T-helper 17 cell (primary cell): ENCODE data around the gene SLC24A1. TPM values are rescaled to one million over a fixed set of nuclear protein-coding genes. Genes with fewer than 3 reads are reported as not detected.

Experiments used
- ATAC-seq: fragments of 150-1000 bp; cut with Tn5 transposase; 2 replicates; pipeline ENCODE4 v1.10.0; 2021; ENCODE audit warnings: mild to moderate bottlenecking, moderate library complexity
- DNase-seq, 3 donors: peaks; one replicate each; pipeline versions ENCODE4 v3.0.0 to v3.0.0-alpha.2; 2020 to 2021
- H3K9me3 ChIP-seq: one replicate; pipeline ENCODE4 v1.7.0; 2013; ENCODE audit warnings: low read length, mild to moderate bottlenecking; ENCODE audit not compliant: control insufficient read depth, poor library complexity, severe bottlenecking
- H3K27ac Mint-ChIP-seq: one replicate; pipeline ENCODE4 v1.8.0; 2022; ENCODE audit warnings: mild to moderate bottlenecking, moderate library complexity, mixed read lengths
- H3K27me3 Mint-ChIP-seq: one replicate; pipeline ENCODE4 v1.8.0; 2022; ENCODE audit warnings: mixed read lengths
- H3K36me3 Mint-ChIP-seq: one replicate; pipeline ENCODE4 v1.8.0; 2022; ENCODE audit warnings: low read depth, mixed read lengths
- H3K4me1 Mint-ChIP-seq: one replicate; pipeline ENCODE4 v1.8.0; 2022; ENCODE audit warnings: mild to moderate bottlenecking, mixed read lengths
- H3K4me3 Mint-ChIP-seq: one replicate; pipeline ENCODE4 v1.8.0; 2022; ENCODE audit warnings: mild to moderate bottlenecking, moderate library complexity, mixed read lengths
- total RNA-seq, 4 donors: library from RNA in 2 of 4; stranded (reverse) in 2 of 4; gene quantifications; one replicate each; pipeline ENCODE4 v1.2.3 and lab custom pipeline; 2022 to 2026

SLC24A1 gene
- total RNA-seq (1 to 10 TPM; 4.0 to 5.9 TPM), total RNA-seq (lab: John Stamatoyannopoulos, UW) (4.2 to 9.0 reads per million in 2 donors)

- H3K9me3 ChIP-seq: no peaks in the 10 kb centered on the region
- Mint-ChIP-seq H3K4me3 (no peak within 1 kb of the TSS), H3K4me1 (no peaks in the 10 kb centered on the region), H3K27me3 (no peaks in the 10 kb centered on the region), H3K36me3 (peaks cover 7% of the 10 kb centered on the region), H3K27ac (peak within 1 kb of the TSS; percentile 21)
- DNase-seq (no peak), ATAC-seq (no peak)
These were observed at the start of gene SLC24A1 for GRCh38 chr15:65621638-65622037. SLC24A1 (plus strand) TSS chr15:65621938; CDS start chr15:65624081, 2,143 bp downstream.

DNA sequence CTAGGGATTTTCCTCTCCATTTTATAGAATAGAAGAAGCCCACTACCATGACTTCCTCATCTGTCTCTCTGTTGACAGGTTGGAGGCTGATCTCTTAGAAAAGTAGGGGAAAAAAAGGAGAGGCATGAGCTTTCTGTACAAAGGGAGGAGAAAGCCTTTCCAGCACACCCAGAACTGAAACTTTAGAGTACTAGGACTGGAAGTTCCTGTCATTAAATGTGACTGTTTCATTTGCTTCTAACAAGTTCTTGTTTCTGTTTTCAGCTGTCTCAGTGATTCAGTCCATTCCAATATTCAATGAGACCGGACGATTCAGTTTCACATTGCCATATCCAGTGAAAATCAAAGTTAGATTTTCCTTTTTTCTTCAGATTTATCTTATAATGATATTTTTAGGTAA is 49.8 kb upstream of the SLC24A1 start:
- no peak for DNase-seq
- no peak for ATAC-seq
- no peak overlapping the region for H3K4me3 Mint-ChIP-seq
- H3K4me1 Mint-ChIP-seq: peaks cover 2% of the 10 kb centered on the region
- no peaks in the 10 kb centered on the region for H3K9me3 ChIP-seq
- peaks cover 3% of the 10 kb centered on the region for H3K36me3 Mint-ChIP-seq
- peak overlapping the region; percentile 8 for H3K27ac Mint-ChIP-seq
- H3K27me3 Mint-ChIP-seq: no peaks in the 10 kb centered on the region

- Mint-ChIP-seq H3K27me3 (no peaks in the 10 kb centered on the region), H3K27ac (no peak overlapping the region), H3K4me1 (peaks cover 2% of the 10 kb centered on the region), H3K36me3 (no peaks in the 10 kb centered on the region), H3K4me3 (no peak overlapping the region)
- no peaks in the 10 kb centered on the region for H3K9me3 ChIP-seq
- no peak for DNase-seq
- no peak for ATAC-seq
These were observed 45.1 kb upstream of the SLC24A1 start for GRCh38 chr15:65576664-65577063.

- Mint-ChIP-seq H3K36me3 (peaks cover 3% of the 10 kb centered on the region), H3K4me3 (no peak overlapping the region), H3K27me3 (no peaks in the 10 kb centered on the region), H3K4me1 (peaks cover 5% of the 10 kb centered on the region), H3K27ac (no peak overlapping the region)
- no peak for DNase-seq
- H3K9me3 ChIP-seq: no peaks in the 10 kb centered on the region
- ATAC-seq: no peak
These were observed 44.4 kb upstream of the SLC24A1 start for GRCh38 chr15:65577129-65577996.

GRCh38 chr15:65578904-65579728 is 42.6 kb upstream of the SLC24A1 start:
- peaks cover 18% of the 10 kb centered on the region for H3K4me1 Mint-ChIP-seq
- ATAC-seq: no peak
- no peak overlapping the region for H3K4me3 Mint-ChIP-seq
- H3K9me3 ChIP-seq: no peaks in the 10 kb centered on the region
- no peaks in the 10 kb centered on the region for H3K27me3 Mint-ChIP-seq
- peaks cover 3% of the 10 kb centered on the region for H3K36me3 Mint-ChIP-seq
- H3K27ac Mint-ChIP-seq: peak overlapping the region; percentile 69
- DNase-seq: no peak

DNA sequence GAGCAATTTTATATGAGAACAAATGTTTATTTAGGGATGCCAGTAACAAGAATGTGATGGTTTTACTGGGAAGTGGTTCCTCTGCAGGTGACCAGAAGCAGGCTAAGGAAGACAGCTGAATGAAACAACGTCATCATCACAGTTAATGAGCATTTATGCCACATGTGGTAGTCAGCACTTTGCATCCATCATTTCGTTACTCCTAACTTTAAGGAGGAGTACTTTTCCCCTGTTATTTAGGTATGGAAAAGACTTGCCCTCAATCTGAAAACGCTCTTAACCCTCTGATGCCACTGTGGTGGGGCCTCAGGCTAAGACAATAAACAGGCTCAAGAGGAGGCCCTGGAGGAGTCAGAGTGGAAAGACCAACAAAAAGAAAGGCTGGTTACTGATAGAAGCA is 42.0 kb upstream of the SLC24A1 start:
- H3K36me3 Mint-ChIP-seq: peaks cover 3% of the 10 kb centered on the region
- H3K4me3 Mint-ChIP-seq: no peak overlapping the region
- peak overlapping the region; percentile 69 for H3K27ac Mint-ChIP-seq

GRCh38 chr15:65580287-65580686 is 41.5 kb upstream of the SLC24A1 start:
- ATAC-seq (no peak), DNase-seq (no peak)
- Mint-ChIP-seq H3K27me3 (no peaks in the 10 kb centered on the region), H3K27ac (peak overlapping the region; percentile 69), H3K4me3 (no peak overlapping the region), H3K4me1 (peaks cover 17% of the 10 kb centered on the region), H3K36me3 (peaks cover 3% of the 10 kb centered on the region)
- no peaks in the 10 kb centered on the region for H3K9me3 ChIP-seq

More for the DNA sequence above, 42.0 kb upstream of the SLC24A1 start:
- no peaks in the 10 kb centered on the region for H3K27me3 Mint-ChIP-seq
- peaks cover 17% of the 10 kb centered on the region for H3K4me1 Mint-ChIP-seq
- DNase-seq (no peak), ATAC-seq (no peak)
- no peaks in the 10 kb centered on the region for H3K9me3 ChIP-seq

DNA sequence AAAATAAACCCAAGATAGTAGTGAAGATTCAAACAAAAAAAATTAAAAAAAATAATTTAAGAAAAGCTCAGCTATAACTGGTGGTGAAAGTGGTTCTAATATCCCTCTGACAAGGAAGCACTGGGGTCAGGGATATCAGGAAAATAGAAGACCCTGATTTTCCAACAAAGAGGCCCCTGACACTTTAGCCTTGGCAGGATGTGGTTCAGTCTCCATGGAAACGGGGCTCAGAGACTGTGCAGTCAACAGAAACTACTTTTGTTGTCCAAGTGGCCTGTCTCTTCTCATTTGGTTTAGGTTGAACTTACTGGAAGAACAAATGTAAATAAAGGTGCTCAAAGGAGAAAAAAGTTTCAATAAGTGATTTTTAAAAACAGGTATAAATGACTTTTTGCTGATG is 38.0 kb upstream of the SLC24A1 start:
- peak overlapping the region; percentile 88 for H3K27ac Mint-ChIP-seq
- H3K4me3 Mint-ChIP-seq: no peak overlapping the region
- H3K4me1 Mint-ChIP-seq: peaks cover 25% of the 10 kb centered on the region
- H3K36me3 Mint-ChIP-seq: peaks cover 12% of the 10 kb centered on the region
- ATAC-seq (peak; percentile 85), DNase-seq (peak in 1 of 3 donors; percentile 21)
- no peaks in the 10 kb centered on the region for H3K9me3 ChIP-seq
- H3K27me3 Mint-ChIP-seq: no peaks in the 10 kb centered on the region

DNA sequence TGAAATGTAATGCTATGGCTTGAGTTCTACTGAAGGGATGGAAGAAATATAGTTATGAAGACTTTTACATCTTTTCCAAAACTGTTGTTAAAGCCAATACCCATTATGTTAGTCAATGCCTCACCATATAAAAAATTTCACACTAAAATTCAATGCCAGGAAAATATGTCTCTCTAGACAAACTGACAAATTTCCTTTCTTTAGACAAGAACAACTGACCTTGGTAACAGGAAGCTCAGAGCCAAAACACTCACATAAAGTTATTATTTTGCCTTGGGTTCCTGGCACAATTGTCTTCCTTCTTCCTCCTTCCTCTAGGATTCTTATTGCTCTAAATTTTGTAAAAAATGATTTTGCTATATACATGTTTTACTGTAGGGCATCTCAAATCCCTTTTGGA is 37.5 kb upstream of the SLC24A1 start:
- Mint-ChIP-seq H3K4me1 (peaks cover 25% of the 10 kb centered on the region), H3K27me3 (no peaks in the 10 kb centered on the region), H3K36me3 (peaks cover 12% of the 10 kb centered on the region), H3K4me3 (no peak overlapping the region), H3K27ac (peak overlapping the region; percentile 88)
- ATAC-seq (no peak), DNase-seq (no peak)
- no peaks in the 10 kb centered on the region for H3K9me3 ChIP-seq

GRCh38 chr15:65587094-65587493 is 34.6 kb upstream of the SLC24A1 start:
- no peaks in the 10 kb centered on the region for H3K9me3 ChIP-seq
- Mint-ChIP-seq H3K36me3 (peaks cover 27% of the 10 kb centered on the region), H3K27me3 (no peaks in the 10 kb centered on the region), H3K4me1 (peaks cover 40% of the 10 kb centered on the region), H3K27ac (no peak overlapping the region), H3K4me3 (no peak overlapping the region)
- no peak for ATAC-seq
- no peak for DNase-seq

- Mint-ChIP-seq H3K4me3 (no peak overlapping the region), H3K36me3 (peaks cover 7% of the 10 kb centered on the region), H3K4me1 (peaks cover under 1% of the 10 kb centered on the region), H3K27ac (no peak overlapping the region), H3K27me3 (no peaks in the 10 kb centered on the region)
- ATAC-seq (no peak), DNase-seq (no peak)
- H3K9me3 ChIP-seq: no peaks in the 10 kb centered on the region
These were observed 25.8 kb upstream of the SLC24A1 start for GRCh38 chr15:65595960-65596359.

GRCh38 chr15:65598468-65598867 is 23.3 kb upstream of the SLC24A1 start:
- no peaks in the 10 kb centered on the region for H3K27me3 Mint-ChIP-seq
- no peak overlapping the region for H3K4me3 Mint-ChIP-seq
- no peak for ATAC-seq
- H3K27ac Mint-ChIP-seq: no peak overlapping the region
- DNase-seq: no peak
- H3K9me3 ChIP-seq: no peaks in the 10 kb centered on the region
- peaks cover 3% of the 10 kb centered on the region for H3K36me3 Mint-ChIP-seq
- no peaks in the 10 kb centered on the region for H3K4me1 Mint-ChIP-seq

- Mint-ChIP-seq H3K4me1 (no peaks in the 10 kb centered on the region), H3K36me3 (peaks cover 3% of the 10 kb centered on the region), H3K27me3 (no peaks in the 10 kb centered on the region), H3K4me3 (no peak overlapping the region), H3K27ac (no peak overlapping the region)
- no peak for DNase-seq
- H3K9me3 ChIP-seq: no peaks in the 10 kb centered on the region
- no peak for ATAC-seq
These were observed 22.1 kb upstream of the SLC24A1 start for GRCh38 chr15:65599677-65600076.
